GM12864 (cell line): ENCODE measurements around the gene ZNF436.
"Not testable (repeated sequence)": the region's sequence is repeated elsewhere in the genome, so short reads cannot be mapped to it uniquely, and the experiment has no call there.

Experiments used
- DNase-seq: peaks from one replicate; pipeline ENCODE4 v3.0.0-alpha.2; 2011; ENCODE audit warnings: low read depth
- H3K4me3 ChIP-seq: 2 replicates; pipeline ENCODE4 v1.5.1; 2011; ENCODE audit warnings: mild to moderate bottlenecking, low read depth, low read length, control low read depth
- CTCF ChIP-seq: IDR thresholded peaks from 2 replicates; pipeline ENCODE4 v1.5.1; 2011; ENCODE audit warnings: low read depth, mild to moderate bottlenecking, moderate library complexity, low read length, control low read depth, inconsistent platforms; ENCODE audit errors: missing control alignments

The ZNF436 gene

GRCh38 chr1:23384312-23385058, 14.8 kb upstream of the ZNF436 start:
- H3K4me3 ChIP-seq = no peak overlapping the region
- no peak for TF ChIP-seq CTCF
- no peak for DNase-seq

DNA sequence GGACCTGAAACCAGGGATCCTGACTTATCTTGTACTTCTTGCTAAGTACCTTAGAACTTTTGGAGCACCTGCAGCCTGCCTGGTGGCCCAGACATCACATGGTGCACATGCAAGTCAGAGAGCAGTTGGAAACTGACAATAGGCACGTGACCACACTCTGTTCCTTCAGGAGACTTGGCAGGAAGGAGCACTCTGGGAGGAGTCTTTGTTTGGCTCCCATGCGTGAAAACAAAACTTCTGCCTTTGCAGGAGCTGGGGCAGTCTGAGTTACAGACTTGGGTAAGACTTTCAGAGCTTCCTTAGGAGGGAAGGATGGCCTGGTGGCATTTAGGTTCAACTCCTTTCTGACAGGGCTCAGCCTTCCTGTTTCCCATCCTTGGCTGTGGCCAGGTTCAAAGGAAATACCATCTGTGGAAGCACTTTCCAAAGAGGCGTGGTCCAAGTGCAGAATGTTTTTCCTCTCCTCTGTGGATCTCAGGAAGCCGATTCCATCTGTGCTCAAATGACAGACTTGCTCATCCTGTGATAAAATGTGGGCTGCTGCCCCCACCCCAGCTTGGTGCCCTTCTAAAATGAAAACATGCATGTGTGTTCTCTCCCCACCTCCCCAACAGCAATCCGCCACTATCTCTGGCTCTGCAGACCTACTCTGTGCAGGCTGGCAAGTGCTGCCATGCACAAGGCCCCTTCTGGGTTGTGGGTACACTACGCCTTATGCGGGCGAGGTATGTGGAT, 14.1 kb upstream of the ZNF436 start:
- DNase-seq = no peak
- no peak for TF ChIP-seq CTCF
- H3K4me3 ChIP-seq = no peak overlapping the region

- H3K4me3 ChIP-seq = no peak overlapping the region
- no peak for TF ChIP-seq CTCF
- DNase-seq = no peak
Observed at GRCh38 chr1:23381233-23381885, 11.7 kb upstream of the ZNF436 start.

GRCh38 chr1:23380719-23381118, 11.1 kb upstream of the ZNF436 start:
- no peak for TF ChIP-seq CTCF
- DNase-seq = no peak
- H3K4me3 ChIP-seq = no peak overlapping the region

GRCh38 chr1:23380236-23380635, 10.6 kb upstream of the ZNF436 start:
- DNase-seq, H3K4me3 ChIP-seq: not testable (repeated sequence)

DNA sequence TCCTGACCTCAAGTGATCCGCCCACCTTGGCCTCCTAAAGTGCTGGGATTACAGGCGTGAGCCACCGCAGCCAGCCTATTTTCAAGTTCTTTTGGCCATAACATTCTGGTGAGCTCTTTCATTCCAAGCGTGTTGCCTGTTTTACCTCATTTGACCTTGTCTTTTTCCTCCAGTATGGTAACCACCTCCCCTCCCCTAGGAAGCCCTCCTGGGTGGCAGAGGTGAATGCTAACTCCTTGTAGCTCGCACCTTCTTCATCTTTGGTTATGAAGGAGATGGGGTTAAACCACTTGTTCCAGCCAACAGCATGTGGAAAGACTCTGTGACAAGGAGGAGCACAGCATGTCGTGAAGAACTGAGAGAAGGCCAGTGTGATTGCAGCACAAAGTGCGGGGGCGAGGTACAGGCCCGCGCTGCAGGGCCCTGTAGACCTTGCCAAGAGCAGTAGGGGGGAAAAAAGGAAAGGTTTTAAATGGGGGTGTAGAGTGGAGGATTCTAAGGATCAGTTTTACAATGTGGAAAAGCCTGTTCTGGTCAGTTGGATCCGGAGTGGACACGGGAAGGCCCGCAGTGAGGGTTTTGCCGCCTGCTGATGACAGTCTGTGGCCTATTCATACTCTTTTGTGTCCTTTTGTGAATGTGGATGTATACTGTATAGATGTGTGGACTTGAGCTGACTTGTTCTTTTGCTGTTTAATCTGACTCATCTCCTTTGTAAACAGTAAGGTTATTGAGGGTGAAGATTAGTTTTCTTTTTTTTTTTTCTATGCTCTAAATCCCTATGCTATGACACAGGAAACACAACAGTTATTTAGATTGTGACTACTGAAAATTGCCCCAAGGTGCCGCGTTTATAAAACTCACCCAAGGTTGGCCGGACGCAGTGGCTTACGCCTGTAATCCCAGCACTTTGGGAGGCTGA, 7.5 kb upstream of the ZNF436 start:
- H3K4me3 ChIP-seq = no peak overlapping the region
- DNase-seq = no peak
- TF ChIP-seq CTCF = no peak

DNA sequence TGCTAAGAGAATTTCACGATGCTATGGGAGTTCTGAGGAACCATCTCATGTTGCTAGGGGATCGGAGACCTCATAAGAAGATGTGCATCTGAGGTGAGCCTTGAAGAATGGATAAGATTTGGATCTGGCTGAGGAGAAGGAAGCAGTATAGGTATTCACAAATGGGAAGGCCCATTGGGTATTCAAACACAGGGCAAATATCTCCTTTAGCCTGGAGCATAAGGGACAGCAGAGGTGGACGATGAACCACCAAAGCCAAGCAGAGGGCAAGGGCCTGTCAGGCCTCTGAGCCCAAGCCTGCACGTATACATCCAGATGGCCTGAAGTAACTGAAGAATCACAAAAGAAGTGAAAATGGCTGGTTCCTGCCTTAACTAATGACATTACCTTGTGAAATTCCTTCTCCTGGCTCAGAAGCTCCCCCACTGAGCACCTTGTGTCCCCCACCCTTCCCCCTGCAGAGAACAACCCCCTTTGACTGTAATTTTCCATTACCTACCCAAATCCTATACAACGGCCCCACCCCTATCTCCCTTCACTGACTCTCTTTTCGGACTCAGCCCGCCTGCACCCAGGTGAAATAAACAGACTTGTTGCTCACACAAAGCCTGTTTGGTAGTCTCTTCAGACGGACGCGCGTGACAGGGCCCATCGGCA, 4.6 kb upstream of the ZNF436 start:
- not testable (repeated sequence) for H3K4me3 ChIP-seq, DNase-seq
